Endothelial cell of umbilical vein (primary cell): ENCODE data around the gene ZNF491.

Source experiments
- CTCF ChIP-seq, 2 donors: IDR thresholded peaks; 1 replicate in 1 of 2; 2 replicates in 1 of 2; pipeline ENCODE4 v1.5.1; 2011; ENCODE audit warnings: low read length in 2 of 2, mild to moderate bottlenecking in 2 of 2, moderate library complexity in 2 of 2, control low read depth in 1 of 2, inconsistent platforms in 1 of 2, low read depth in 1 of 2; ENCODE audit not compliant: insufficient read depth in 1 of 2; ENCODE audit errors: extremely low read depth in 1 of 2
- JUN ChIP-seq: IDR thresholded peaks from 2 replicates; pipeline ENCODE4 v1.6.1; 2011; ENCODE audit warnings: borderline replicate concordance, low read depth; ENCODE audit not compliant: insufficient read length, insufficient read depth
- POLR2A ChIP-seq: IDR thresholded peaks from 2 replicates; pipeline ENCODE4 v1.6.1; 2012; ENCODE audit warnings: low read depth, mild to moderate bottlenecking, control low read depth, low read length

DNA sequence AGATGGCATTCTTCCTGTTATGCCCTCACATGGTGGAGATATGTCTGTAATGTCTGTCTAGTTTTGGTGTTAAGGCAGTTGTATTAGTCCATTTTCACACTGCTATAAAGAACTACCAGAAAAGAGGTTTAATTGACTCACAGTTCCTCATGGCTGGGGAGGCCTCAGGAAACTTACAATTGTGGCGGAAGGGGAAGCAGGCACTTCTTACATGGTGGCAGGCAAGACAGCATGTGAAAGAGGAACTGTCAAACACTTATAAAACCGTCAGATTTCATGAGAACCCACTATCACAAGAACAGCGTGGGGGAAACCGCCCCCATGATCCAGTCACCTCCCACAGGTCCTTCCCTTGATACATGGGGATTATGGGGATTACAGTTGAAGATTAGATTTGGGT is 28.3 kb upstream of the ZNF491 start:
- TF ChIP-seq POLR2A (no peak), CTCF (IDR thresholded peaks at IDR 0.05; ENCODE audit: extremely low read depth in 1 of 2, insufficient read depth in 1 of 2, low read depth in 1 of 2, low read length in 2 of 2) (no peak), JUN (no peak)
